Mesothelial cell of epicardium (in vitro differentiated cells): ENCODE data around the gene IQCH. TPM values are rescaled to one million over a fixed set of nuclear protein-coding genes. Genes with fewer than 3 reads are reported as not detected.
"Not testable (repeated sequence)": the region's sequence is repeated elsewhere in the genome, so short reads cannot be mapped to it uniquely, and the experiment has no call there.

Source experiments
- DNase-seq, 2 experiments: peaks; one replicate each; pipeline ENCODE4 v3.0.0; 2021; ENCODE audit warnings: low spot score in 2 of 2; ENCODE audit not compliant: unreplicated experiment in 2 of 2
- H3K27ac Mint-ChIP-seq: 2 replicates; pipeline ENCODE4 v1.8.0; 2021; ENCODE audit warnings: mixed read lengths
- H3K27me3 Mint-ChIP-seq: 2 replicates; pipeline ENCODE4 v1.8.0; 2021; ENCODE audit warnings: low read depth, mixed read lengths
- H3K36me3 Mint-ChIP-seq: 2 replicates; pipeline ENCODE4 v1.8.0; 2021; ENCODE audit warnings: mixed read lengths
- H3K4me1 Mint-ChIP-seq: 2 replicates; pipeline ENCODE4 v1.8.0; 2021; ENCODE audit warnings: mixed read lengths
- H3K4me3 Mint-ChIP-seq: 2 replicates; pipeline ENCODE4 v1.8.0; 2021; ENCODE audit warnings: mild to moderate bottlenecking, moderate library complexity, mixed read lengths
- H3K9me3 Mint-ChIP-seq: 2 replicates; pipeline ENCODE4 v1.8.0; 2021; ENCODE audit warnings: mixed read lengths
- CTCF ChIP-seq: fragments of 200-600 bp; sonication (generic); IDR thresholded peaks from one replicate; pipeline ENCODE4 v1.5.0; 2021; ENCODE audit warnings: antibody characterized with exemption; ENCODE audit not compliant: unreplicated experiment
- total RNA-seq: library from RNA; stranded (reverse); gene quantifications from 3 replicates; pipeline ENCODE4 v1.2.1, GENCODE V29; 2021

Gene IQCH
- total RNA-seq, 1 donor from 2014 or later, result 0.98 TPM

DNA sequence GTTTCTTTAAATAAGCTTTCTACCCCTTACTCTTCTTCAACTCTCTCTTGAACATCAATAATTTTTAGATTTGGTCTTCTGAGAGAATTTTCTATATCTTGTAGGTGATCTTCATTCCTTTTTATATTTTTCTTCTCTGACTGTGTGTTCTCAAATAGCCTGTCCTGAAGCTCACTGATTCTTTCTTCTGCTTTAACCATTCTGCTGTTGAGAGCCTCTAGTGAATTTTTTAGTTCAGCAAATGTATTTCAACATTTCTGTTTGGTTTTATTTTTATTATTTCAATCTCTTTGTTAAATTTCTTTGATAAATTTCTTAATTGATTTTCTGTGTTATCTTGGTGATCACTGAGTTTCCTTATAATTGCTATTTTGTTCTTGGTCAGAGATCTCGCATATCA lies 19.6 kb downstream of the IQCH start:
- Mint-ChIP-seq H3K4me1 (no peaks in the 10 kb centered on the region), H3K4me3 (no peak overlapping the region), H3K27me3 (no peaks in the 10 kb centered on the region), H3K9me3 (peaks cover 28% of the 10 kb centered on the region), H3K27ac (no peak overlapping the region), H3K36me3 (no peaks in the 10 kb centered on the region)
- no peak for DNase-seq
- TF ChIP-seq CTCF, result no peak

GRCh38 chr15:67276666-67277065 lies 22.1 kb downstream of the IQCH start:
- DNase-seq, result no peak
- H3K27ac Mint-ChIP-seq, result no peak overlapping the region

DNA sequence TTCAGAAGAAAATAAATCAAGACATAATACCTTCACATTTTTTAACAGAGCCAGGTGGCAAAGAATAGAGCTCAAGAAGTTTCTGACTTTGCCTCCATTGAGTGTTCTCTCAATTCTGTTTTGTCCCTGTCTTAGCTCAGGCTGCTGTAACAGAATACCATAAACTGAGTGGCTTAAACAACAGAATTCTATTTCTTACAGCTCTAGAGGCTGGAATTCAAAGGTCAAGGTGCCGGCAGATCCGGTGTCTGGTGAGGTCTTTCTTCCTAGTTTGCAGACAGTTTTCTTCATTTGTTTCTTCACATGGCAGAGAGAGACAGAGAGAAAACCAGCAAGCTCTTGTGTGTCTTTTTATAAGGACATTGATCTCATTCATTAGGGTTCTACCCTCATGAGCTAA lies 25.6 kb downstream of the IQCH start:
- Mint-ChIP-seq H3K36me3 (peaks cover under 1% of the 10 kb centered on the region), H3K4me1 (no peaks in the 10 kb centered on the region), H3K27me3 (no peaks in the 10 kb centered on the region), H3K27ac (no peak overlapping the region), H3K9me3 (peaks cover 9% of the 10 kb centered on the region), H3K4me3 (no peak overlapping the region)
- DNase-seq, result no peak
- no peak for TF ChIP-seq CTCF

More at GRCh38 chr15:67276666-67277065, 22.1 kb downstream of the IQCH start:
- H3K9me3 Mint-ChIP-seq, result peaks cover 22% of the 10 kb centered on the region
- H3K4me1 Mint-ChIP-seq, result no peaks in the 10 kb centered on the region
- no peak for TF ChIP-seq CTCF
- H3K4me3 Mint-ChIP-seq, result no peak overlapping the region
- H3K36me3 Mint-ChIP-seq, result no peaks in the 10 kb centered on the region
- H3K27me3 Mint-ChIP-seq, result no peaks in the 10 kb centered on the region

DNA sequence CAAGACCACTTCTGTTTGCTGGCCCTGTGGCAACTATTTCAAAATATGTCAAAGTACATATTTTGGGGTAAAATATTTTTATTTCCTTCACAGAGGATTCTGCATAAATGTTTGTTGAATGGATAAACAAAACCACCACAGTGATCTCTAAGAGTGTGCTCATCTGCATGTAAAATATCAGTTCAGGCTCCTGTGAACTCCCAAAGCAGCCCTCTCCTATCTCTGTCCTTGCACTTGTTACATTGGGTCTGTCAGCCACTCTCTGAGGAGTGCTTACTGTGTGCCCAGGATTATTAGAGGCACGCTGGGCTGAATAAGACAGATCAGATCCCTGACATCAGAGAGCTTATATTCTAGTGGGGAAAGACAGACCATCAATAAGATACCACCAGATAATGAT lies 27.1 kb downstream of the IQCH start:
- DNase-seq, result no peak
- no peak overlapping the region for H3K4me3 Mint-ChIP-seq
- H3K36me3 Mint-ChIP-seq, result peaks cover 4% of the 10 kb centered on the region
- TF ChIP-seq CTCF, result no peak
- H3K27me3 Mint-ChIP-seq, result no peaks in the 10 kb centered on the region
- peaks cover 20% of the 10 kb centered on the region for H3K9me3 Mint-ChIP-seq
- no peaks in the 10 kb centered on the region for H3K4me1 Mint-ChIP-seq
- no peak overlapping the region for H3K27ac Mint-ChIP-seq

- not testable (repeated sequence) for DNase-seq, H3K27ac Mint-ChIP-seq, H3K27me3 Mint-ChIP-seq, H3K4me3 Mint-ChIP-seq, H3K36me3 Mint-ChIP-seq, H3K4me1 Mint-ChIP-seq
- peaks cover 20% of the 10 kb centered on the region for H3K9me3 Mint-ChIP-seq
Measured at GRCh38 chr15:67285625-67286024, 31.0 kb downstream of the IQCH start.

GRCh38 chr15:67286400-67286799 lies 31.8 kb downstream of the IQCH start:
- peaks cover 22% of the 10 kb centered on the region for H3K9me3 Mint-ChIP-seq
- H3K4me3 Mint-ChIP-seq, H3K36me3 Mint-ChIP-seq, DNase-seq, H3K27me3 Mint-ChIP-seq, H3K27ac Mint-ChIP-seq, H3K4me1 Mint-ChIP-seq: not testable (repeated sequence)

DNA sequence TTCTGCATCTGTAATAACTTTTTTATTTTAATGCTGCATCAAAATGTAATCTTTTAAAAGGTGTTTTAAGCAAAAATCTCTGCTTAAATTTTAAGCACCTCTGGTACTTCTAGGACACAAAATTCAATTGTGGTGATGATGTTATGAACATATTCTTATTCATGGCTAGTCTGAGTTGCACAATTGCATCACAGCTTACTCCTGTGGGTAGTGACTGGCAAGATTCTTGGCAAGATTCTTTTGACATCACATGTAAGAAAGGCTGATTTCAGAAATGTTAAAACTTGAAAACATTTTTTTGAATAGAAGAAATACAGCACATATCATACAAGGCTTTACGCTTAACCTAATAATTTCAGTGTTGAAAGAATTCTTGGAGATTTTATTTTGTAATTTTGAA lies 35.7 kb downstream of the IQCH start:
- no peak overlapping the region for H3K4me3 Mint-ChIP-seq
- H3K9me3 Mint-ChIP-seq, result peaks cover 14% of the 10 kb centered on the region
- no peak for DNase-seq
- H3K27me3 Mint-ChIP-seq, result no peaks in the 10 kb centered on the region
- TF ChIP-seq CTCF, result no peak
- H3K27ac Mint-ChIP-seq, result no peak overlapping the region
- no peaks in the 10 kb centered on the region for H3K4me1 Mint-ChIP-seq
- H3K36me3 Mint-ChIP-seq, result peaks cover 2% of the 10 kb centered on the region
